Ovary (tissue), 10 donors: Measurements from ENCODE around the gene NDC1. TPM values are rescaled to one million over a fixed set of nuclear protein-coding genes. Genes with fewer than 3 reads are reported as not detected.
"Not testable (repeated sequence)": the region's sequence is repeated elsewhere in the genome, so short reads cannot be mapped to it uniquely, and the experiment has no call there.

Source experiments
- DNase-seq, 5 donors: peaks; one replicate each; pipeline ENCODE4 v3.0.0-alpha.2; 2019 to 2020
- H3K27ac ChIP-seq, 2 donors: fragments of 200-600 bp; one replicate each; pipeline versions ENCODE4 v1.5.1 to v1.8.0; 2019 to 2022
- H3K27me3 ChIP-seq: fragments of 200-600 bp; one replicate; pipeline ENCODE4 v1.8.0; 2022
- H3K36me3 ChIP-seq: fragments of 200-600 bp; sonication (generic); one replicate; pipeline ENCODE4 v1.5.1; 2019
- H3K4me1 ChIP-seq: one replicate; pipeline ENCODE4 v1.8.1; 2013; ENCODE audit warnings: mild to moderate bottlenecking, moderate library complexity; ENCODE audit not compliant: insufficient read depth
- H3K4me3 ChIP-seq: fragments of 200-600 bp; sonication (generic); one replicate; pipeline ENCODE4 v1.5.1; 2017
- H3K9me3 ChIP-seq, 2 donors: fragments of 200-600 bp in 1 of 2; sonication (generic) in 1 of 2; one replicate each; pipeline versions ENCODE4 v1.5.1 to v1.8.1; 2013 to 2019; ENCODE audit warnings: mild to moderate bottlenecking in 1 of 2, moderate library complexity in 1 of 2
- CTCF ChIP-seq, 3 donors: fragments of 450-650 bp in 2 of 3; fragments of 200-600 bp in 1 of 3; IDR thresholded peaks; one replicate each; pipeline versions ENCODE4 v1.5.1 to v1.8.0; 2016 to 2022; ENCODE audit warnings: antibody characterized with exemption in 3 of 3, mild to moderate bottlenecking in 1 of 3
- EP300 ChIP-seq: sonication (generic); formaldehyde crosslinking; IDR thresholded peaks from one replicate; pipeline ENCODE4 v1.6.1; 2017; ENCODE audit warnings: antibody characterized with exemption
- POLR2A ChIP-seq: fragments of 450-650 bp; IDR thresholded peaks from one replicate; pipeline ENCODE4 v1.6.1; 2017; ENCODE audit warnings: antibody characterized with exemption, mild to moderate bottlenecking, moderate library complexity
- WGBS, 3 donors: extraction: QIAGEN DNeasy Blood & Tissue Kit in 1 of 3; methylation state at CpG; one replicate each; pipeline versions ENCODE4 v1.1.5 to v1.1.7; 2013 to 2017; 5-methylcytosine and 5-hydroxymethylcytosine counted together
- intact Hi-C, 4 donors: fragments of 100-400 bp; cut with DNase I; formaldehyde crosslinking; loops; one replicate each; pipeline versions ENCODE4 v1.11.0 to v1.15.1; 2022 to 2023
- long read RNA-seq, 3 donors: library from polyadenylated mRNA in 2 of 3; unstranded in 2 of 3; transcript quantifications; one replicate each; pipeline ENCODE4 v2.0.0 and lab custom pipeline, GENCODE V29; 2021 to 2026
- polyA plus RNA-seq, 2 donors: library from polyadenylated mRNA; stranded (reverse); fragments of 200-250 nt in 1 of 2; fragments of 350-450 nt in 1 of 2; fragmentation: Illumina TruSeq in 1 of 2; extraction: RNeasy Lipid Tissue Mini Kit (QIAGEN cat#74804) in 1 of 2; gene quantifications; one replicate each; pipeline ENCODE4 v1.2.3, GENCODE V29; 2013 to 2014
- total RNA-seq, 7 donors: library from RNA; depleted of rRNA in 2 of 7; stranded (reverse); fragments of >200 nt in 2 of 7; fragmentation: NEBNext Ultra II Directional in 3 of 7; extraction: Animal tissue kit (Norgen Biotek cat#: 25700) in 3 of 7; gene quantifications; one replicate each; pipeline versions ENCODE4 v1.1.0 to v1.2.4, GENCODE V29; 2016 to 2023
- donor health status: DM: no; HTN: no; CAD: no; lungs with moderate emphysema.
- donor health status: DM: no; HTN: no; CAD: no.
- donor health status: Bipolar disorder and iron deficiency.
- donor health status: DM: yes; HTN: yes; CAD: no.
- donor health status: DM: no; HTN: no; CAD: no.
- donor health status: DM: yes; HTN: yes; CAD: no.

Gene NDC1
- total RNA-seq (10 to 100 TPM in 2 of 7 donors, 1 to 10 TPM in 5; 6.2 to 11.9 (median 8.6) TPM), polyA plus RNA-seq (1 to 10 TPM; 4.3 to 9.5 TPM)
- long read RNA-seq, donor 1, full-length matches to known transcripts = 2 of 5 reads
- long read RNA-seq, donor 1, partial matches to known transcripts = 0 of 5 reads
- long read RNA-seq, donor 1, other reads (novel, unspliced or antisense) = 3 of 5 reads
- long read RNA-seq, donor 2, full-length matches to known transcripts = 4 of 4 reads
- long read RNA-seq, donor 2, partial matches to known transcripts = 0 of 4 reads
- long read RNA-seq, donor 2, other reads (novel, unspliced or antisense) = 0 of 4 reads
- long read RNA-seq, donor 3, full-length matches to known transcripts = 15 of 22 reads
- long read RNA-seq, donor 3, partial matches to known transcripts = 5 of 22 reads
- long read RNA-seq, donor 3, other reads (novel, unspliced or antisense) = 2 of 22 reads

- Histone ChIP-seq H3K4me1 (peaks cover 3% of the 10 kb centered on the region), H3K27ac (peak within 1 kb of the TSS; percentile 61 to 98), H3K27me3 (no peaks in the 10 kb centered on the region), H3K4me3 (peak within 1 kb of the TSS; percentile 70), H3K36me3 (no peaks in the 10 kb centered on the region), H3K9me3 (no peaks in the 10 kb centered on the region)
- WGBS, 3 donors = 0 to 1% (median 1%) methylated on average over 52 to 59 of the region's 59 CpGs
- TF ChIP-seq EP300 (no peak), CTCF (IDR thresholded peaks at IDR 0.05) (no peak), POLR2A (no peak)
- intact Hi-C loops = no loop called here
- peak; percentile 86 to 91 (median 87) for DNase-seq
Measured at GRCh38 chr1:53837924-53838653, at the start of gene NDC1. Gene NDC1 (minus strand): TSS chr1:53838296. CDS start chr1:53838261, 35 bp downstream.

GRCh38 chr1:53883600-53883999, 45.5 kb upstream of the NDC1 start:
- H3K36me3 ChIP-seq, H3K4me3 ChIP-seq, H3K27ac ChIP-seq, H3K27me3 ChIP-seq, intact Hi-C loops, H3K9me3 ChIP-seq, DNase-seq, H3K4me1 ChIP-seq: not testable (repeated sequence)
- 94 to 96% (median 94%) methylated on average over 6 of the region's 6 CpGs for WGBS, 3 donors

- DNase-seq, H3K9me3 ChIP-seq, H3K27me3 ChIP-seq, H3K4me1 ChIP-seq, H3K4me3 ChIP-seq, H3K36me3 ChIP-seq, H3K27ac ChIP-seq, intact Hi-C loops: not testable (repeated sequence)
- WGBS, 3 donors = 96 to 99% (median 99%) methylated on average over 2 of the region's 2 CpGs
Measured at GRCh38 chr1:53881853-53882252, 43.8 kb upstream of the NDC1 start.

- 36 to 41% (median 39%) methylated on average over 5 of the region's 5 CpGs for WGBS, 3 donors
- intact Hi-C loops = loop anchor here in 1 of 4 donors (10.0 kb wide), 1 partner anchor 176 kb away; the partner anchor contains the start of genes TCEANC2 and TMEM59
- no peaks in the 10 kb centered on the region for H3K36me3 ChIP-seq
- H3K4me3 ChIP-seq = no peak overlapping the region
- DNase-seq = no peak
- no peaks in the 10 kb centered on the region for H3K4me1 ChIP-seq
- H3K27ac ChIP-seq = no peak overlapping the region
- TF ChIP-seq POLR2A = no peak
- TF ChIP-seq CTCF (IDR thresholded peaks at IDR 0.05) = peak in 2 of 3 donors; percentile 35 to 43
- TF ChIP-seq EP300 = no peak
- H3K9me3 ChIP-seq = no peaks in the 10 kb centered on the region
- no peaks in the 10 kb centered on the region for H3K27me3 ChIP-seq
Measured at GRCh38 chr1:53878492-53879105, 40.5 kb upstream of the NDC1 start.

- H3K9me3 ChIP-seq, H3K27me3 ChIP-seq, H3K36me3 ChIP-seq, H3K4me3 ChIP-seq, H3K4me1 ChIP-seq, DNase-seq, H3K27ac ChIP-seq: not testable (repeated sequence)
- whole genome bisulfite sequencing, 3 donors = 90 to 94% (median 91%) methylated on average over 2 of the region's 2 CpGs
- intact Hi-C loops = loop anchor here in 1 of 4 donors (10.0 kb wide), 1 partner anchor 180 kb away; the partner anchor contains the start of genes TCEANC2 and TMEM59
Measured at GRCh38 chr1:53875150-53875549, 37.1 kb upstream of the NDC1 start.
